Stimulated activated CD4-positive, alpha-beta T cell treated with anti-CD3 and anti-CD28 coated beads, TNF-alpha, amount 100 ng/mL, for 48 hours (primary cell): ENCODE results near the gene DNASE1.

ENCODE experiments used
- DNase-seq, 3 donors: peaks; one replicate each; pipeline ENCODE4 v3.0.0-alpha.2; 2020; ENCODE audit warnings: low read depth in 3 of 3

Gene DNASE1

DNA sequence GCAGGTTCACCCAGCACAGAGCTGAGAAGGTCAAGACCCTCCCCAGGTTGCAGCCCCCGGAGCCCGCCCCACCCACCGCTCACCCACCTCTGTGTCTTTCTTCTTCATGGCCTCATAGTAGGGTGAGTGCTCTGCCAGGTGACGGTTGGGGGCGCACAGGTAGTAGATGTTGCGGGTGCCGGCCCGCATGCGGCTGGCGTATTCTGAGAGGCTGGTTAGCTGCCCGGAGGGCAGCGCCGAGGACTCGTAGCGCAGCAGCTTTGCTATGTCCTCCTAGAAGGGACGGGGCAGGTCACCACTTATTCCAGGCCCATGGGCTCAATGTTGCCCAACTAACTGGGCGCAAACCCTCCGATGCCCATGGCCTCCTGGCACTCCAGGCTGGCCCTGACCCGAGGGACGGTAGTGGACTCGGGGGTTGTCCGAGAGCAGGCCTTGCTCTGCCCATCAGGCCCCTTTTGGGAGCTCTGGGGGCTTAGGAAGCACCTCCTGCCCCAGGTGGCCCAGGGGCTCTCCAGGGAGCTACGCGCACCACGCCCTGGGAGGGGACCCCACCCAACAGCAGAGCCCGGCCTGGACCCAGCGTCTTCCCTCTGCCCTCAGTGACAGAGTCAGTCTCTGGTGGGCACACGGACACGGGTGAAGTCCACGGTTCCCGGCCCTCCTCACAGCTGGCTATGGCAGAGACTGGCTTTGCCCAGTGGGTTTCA lies 9.9 kb downstream of the DNASE1 start:
- DNase-seq: no peak

DNA sequence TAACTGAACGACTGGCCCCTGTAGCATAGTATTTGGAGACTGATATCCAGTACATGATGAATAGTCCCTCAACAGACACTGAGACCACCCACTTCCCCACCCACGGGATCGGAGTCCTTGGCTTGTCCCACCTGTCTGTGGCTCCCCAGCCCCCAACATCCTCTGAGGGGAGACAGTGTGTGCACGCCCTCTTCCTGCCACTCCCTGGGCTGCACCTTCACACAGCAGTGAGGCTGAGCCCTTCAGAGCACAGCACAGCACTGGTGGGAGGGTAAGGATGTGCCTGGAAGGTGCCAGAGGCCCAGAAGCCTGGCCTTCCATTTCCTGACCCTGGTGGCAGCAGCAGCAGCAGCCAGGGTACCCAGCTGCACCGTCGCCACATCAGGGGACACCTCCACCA lies 11.0 kb downstream of the DNASE1 start:
- DNase-seq: no peak

DNA sequence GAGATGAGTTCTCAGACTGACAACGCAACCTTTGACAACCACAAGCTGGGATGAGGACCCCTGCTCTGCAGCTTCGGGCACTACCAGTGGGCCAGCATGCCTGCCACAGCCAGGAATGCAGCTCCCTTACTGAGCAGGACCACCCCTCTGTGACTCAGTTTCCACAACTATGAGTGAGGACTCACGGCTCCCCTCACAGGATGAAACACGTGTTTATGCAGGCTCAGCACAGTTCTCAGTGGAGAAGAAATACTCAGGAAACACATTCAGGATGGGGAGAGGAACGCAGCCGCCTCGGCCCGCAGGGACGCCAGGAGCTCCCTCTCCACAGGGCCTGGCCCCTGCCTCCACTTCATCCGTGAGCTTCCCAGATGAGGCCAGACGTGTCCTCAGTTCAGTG lies 14.1 kb downstream of the DNASE1 start:
- DNase-seq: no peak

DNA sequence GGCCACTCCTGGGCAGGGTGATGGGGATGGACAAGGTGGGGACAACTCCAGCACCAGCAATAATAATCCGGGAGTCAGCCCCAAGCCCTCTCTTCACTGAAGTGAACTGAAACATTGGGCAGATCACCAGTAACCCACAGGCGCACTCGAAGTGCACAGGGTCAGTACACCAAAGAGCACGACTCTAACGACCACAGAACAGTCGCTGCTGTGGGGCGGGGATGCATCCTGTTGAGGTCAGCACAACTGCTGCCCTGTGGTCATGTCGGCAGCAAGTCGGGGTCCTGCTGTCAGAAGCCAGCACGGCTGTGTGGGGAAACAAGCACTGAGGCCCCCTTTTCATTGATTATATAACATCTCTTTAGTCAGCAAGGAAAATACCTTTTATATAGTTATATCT lies 14.6 kb downstream of the DNASE1 start:
- no peak for DNase-seq

DNA sequence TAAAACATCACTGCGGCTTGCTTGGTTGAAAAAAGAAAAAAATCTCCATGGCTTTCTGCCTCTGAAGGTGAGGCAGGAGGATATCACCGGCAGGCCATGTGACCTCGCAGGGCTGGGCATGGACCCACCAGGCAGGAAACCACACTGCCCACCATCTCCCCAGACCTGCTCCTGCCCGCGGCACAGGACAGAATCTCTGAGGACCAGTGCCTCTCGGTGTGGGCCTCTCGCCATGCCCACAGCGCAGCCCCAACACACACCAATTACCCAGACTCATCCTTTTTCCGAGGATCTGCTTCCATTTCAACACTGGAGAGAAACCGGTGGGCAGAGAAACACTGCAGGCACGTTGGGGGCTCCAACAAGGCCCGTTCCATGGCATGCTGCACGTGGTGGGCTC lies 16.2 kb downstream of the DNASE1 start:
- DNase-seq: no peak

DNA sequence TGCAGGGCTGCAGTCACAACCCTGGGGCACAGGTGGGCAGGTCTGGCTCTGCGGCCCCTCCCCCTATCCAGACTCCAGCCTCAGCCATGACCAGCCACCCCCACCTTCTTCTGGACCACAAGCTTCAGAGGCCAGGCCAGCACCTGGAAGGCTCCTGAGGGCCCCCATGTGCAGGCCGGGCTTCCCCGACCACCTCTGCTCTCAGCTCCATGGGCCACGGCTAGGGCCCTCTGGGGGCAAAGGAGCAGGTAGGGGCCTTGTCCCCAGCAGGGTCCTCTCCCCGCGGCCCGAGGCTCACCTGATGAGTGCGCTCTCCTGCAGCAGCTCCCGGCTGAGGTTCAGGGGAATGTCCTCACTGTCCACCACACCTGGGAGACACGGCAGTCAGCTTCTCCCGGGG lies 16.9 kb downstream of the DNASE1 start:
- DNase-seq: no peak

DNA sequence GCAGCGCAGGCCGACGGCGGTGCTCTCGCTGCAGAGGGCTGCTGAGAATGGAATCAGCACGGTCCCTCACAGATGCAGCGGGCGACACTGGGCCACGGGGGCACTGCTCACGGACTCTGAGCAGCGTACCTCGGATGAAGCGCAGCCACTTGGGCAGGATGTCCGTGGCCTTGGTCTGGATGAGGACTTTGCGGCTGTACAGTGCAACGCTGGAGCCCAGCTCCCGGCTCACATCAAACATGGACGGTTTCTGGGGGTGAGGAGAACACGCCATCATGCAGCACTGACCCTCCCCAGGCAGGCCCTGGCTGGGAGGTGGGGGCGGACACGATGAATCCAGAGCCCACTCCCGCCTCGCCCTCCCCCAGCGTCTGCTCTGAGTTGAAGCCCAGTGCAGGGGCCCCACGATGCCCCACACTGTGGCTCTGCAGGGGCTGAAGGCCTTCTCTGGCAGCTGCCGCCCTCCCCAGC lies 18.1 kb downstream of the DNASE1 start:
- DNase-seq: no peak

DNA sequence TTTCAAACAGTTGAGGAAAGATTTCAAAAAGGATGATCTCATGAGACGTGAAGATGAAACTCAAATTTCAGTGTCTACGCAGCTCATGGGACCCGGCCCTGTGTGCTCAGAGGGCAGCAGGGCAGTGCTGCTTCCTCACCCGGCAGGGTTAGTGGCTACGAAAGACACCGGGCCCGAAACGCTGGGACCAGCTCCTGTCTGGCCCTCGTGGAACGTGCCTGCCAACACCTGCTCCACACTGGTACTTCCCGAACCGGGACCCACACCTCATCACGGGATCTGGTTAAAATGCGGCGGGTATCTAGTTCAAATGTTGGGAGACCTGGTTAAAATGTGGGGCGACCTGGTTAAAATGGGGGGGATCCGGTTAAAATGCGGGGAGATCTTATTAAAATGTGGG lies 18.7 kb downstream of the DNASE1 start:
- no peak for DNase-seq

DNA sequence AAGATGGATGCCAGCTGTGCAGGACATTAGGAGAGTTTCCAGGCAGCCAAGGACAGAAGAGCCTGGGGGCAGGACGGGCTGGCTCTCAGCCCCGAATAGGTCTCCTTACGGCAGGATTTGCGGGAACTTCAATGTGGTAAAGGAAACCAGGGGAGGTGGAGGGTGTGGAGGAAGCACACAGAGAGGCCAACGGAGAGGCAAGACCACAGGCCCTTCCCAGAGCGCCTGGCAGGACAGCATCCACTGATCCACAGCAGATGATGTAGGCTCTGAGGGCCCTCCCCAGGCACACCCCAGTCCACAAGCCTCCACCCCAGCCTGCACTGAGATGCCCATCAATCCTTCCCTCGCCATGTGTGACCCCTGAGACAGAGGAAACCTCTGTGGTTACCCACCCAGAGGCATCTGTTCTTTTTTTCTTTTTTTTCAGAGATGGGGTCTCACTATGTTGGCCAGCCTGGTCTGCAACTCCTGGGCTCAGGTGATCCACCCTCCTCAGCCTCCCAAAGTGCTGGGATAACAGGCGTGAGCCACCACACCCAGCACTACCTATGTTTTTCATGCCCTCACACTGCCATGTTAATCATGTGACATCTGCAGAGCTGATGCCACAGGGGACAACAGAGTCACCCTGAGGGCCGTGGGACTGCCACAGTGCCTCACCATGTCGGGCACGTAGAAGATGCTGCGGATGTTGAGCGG lies 19.3 kb downstream of the DNASE1 start:
- DNase-seq: no peak

DNA sequence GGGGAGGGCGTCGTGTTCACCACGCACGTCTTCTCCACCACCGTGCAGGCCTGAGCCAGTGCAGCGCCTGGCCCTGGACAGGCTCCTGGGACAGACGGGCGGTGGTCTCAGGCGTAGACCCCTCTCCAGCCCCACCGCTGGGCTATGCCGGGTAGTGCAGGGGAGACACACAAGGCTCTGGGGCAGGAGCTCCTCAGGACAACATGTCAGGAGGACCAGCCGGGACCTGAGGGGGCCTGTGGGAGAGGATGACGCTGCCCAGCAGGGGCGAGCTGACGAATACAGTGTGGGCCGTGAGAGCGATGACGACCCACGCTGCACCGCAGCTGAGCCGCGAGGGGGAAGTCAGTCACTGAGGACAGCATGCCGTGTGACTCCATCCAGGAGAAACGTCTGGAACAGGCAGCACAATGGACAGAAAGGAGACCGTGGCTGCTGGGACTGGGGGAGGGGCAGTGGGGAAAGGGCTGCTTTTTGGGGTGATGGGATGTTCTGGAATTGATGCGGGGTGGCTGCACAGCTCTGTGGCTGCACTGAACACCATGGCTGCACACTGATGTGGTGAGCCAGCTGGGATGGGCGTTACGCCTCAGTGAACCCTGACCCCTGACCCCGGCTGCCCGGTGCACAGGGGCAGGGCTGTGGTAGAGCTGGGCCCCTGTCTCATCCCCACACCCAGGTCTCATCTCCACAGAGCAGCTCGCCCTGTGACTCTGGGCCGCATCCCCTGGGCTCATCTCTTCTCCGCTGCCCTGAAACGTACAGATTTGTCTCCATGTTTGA lies 20.2 kb downstream of the DNASE1 start:
- no peak for DNase-seq

DNA sequence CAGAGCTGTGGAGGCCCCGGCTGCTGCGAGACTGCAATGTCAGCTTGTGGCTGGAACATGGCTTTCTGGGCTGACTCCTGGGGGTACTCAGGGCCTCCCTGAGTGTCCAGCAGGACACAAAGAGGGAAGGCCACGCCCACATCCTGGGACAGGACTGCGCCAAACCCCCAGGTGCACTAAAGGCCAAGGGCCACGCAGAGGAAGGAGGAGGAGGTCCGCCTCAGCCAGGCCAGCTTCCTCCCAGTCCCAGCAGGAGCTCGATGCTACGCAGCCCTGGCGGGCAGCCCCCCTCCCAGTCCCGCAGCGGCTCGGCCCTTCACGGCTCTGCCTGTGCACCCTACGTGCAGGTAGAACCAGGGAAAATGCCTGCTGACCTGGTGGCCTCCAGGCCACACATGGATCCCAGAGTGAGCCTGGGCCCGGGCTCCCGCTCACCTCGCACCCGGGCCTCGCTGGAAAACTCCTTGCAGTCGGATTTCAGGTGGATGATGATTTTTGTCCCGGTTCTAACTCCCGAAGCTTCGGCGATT lies 21.2 kb downstream of the DNASE1 start:
- no peak for DNase-seq

DNA sequence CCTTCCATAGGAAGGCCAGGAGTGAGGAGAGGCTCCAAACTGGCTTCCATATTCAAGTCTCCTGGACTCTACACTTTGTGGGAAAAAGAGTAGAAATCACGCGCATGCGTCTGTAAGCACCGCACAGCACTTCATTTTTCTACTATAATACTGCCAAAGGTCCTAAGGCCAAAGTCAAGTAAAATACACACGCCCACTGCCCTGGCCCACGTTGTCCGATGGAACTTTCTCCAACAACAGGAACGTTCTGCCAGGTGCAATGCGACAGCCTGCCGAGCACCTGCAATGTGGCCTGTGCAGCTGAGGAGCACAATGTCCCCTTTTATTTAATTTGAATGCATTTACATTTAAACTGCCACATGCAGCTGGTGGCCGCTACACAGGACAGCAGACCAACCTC lies 23.5 kb downstream of the DNASE1 start:
- DNase-seq: no peak

DNA sequence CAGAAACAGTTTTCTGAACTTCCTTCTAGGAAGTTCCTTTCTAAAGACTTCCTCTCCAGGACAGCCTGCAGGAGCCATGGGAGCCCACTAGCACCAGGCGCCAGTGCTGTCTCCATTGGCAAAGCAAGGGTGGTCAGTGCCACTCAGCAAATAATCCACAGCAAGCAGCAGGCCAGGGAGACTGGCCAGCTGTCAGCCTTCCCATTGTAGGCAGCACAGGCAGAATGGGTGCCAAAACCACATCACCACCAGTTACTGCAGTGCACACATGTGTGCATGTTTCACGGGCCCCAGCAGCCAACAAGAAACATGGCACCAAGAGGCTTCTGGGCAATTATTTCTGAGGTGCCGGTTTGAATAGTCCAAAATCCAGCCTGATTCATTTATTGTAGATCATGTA lies 26.7 kb downstream of the DNASE1 start:
- DNase-seq: no peak

DNA sequence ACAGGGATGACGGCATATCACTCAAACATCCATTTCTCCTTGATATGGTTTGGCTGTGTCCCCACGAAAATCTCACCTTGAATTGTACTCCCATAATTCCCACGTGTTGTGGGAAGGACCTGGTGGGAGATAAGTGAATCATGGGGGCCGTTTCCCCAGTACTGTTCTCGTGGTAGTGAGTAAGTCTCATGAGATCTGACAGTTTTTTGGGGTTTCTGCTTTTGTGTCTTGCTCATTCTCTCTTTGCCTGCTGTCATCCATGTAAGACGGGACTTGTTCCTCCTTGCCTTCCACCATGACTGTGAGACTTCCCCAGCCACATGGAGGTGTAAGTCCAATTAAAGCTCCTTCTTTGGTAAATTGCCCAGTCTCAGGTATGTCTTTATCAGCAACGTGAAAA lies 32.5 kb downstream of the DNASE1 start:
- no peak for DNase-seq

DNA sequence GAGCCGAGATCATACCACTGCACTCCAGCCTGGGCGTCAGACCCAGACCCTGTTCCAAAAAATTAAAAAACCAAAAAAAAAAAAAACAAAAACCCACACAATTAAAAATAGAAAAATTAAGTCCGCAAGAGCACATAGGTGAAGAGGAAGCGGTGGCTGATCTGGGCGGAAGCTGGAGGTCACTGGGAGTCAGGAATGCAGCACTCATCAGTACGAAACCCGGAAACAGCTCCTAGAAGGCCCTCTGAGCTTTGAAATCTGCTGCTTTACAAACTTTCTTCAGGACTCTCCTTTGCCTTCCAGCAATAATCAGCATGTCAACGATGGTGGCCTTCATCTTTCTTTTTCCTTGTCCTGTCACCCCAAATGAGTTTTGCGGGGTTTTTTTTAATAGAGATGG lies 33.3 kb downstream of the DNASE1 start:
- DNase-seq: no peak

DNA sequence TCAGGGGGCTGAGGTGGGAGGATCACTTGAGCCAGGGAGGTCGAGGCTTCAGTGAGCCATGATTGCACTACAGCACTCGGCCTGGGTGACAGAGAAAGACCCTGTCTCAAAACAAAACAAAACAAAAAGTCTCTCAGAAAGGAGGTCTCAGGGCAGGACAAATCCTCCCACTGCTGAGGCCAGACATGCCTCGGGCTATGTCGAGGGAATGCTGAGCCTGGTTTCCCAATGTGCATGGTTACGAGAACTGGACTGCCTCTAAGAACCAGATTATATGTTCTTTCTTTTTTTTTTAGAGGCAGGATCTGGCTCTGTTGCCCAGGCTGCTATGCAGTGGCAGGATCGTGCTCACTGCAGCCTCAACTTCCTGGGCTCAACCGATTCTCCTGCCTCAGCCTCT lies 35.2 kb downstream of the DNASE1 start:
- no peak for DNase-seq

DNA sequence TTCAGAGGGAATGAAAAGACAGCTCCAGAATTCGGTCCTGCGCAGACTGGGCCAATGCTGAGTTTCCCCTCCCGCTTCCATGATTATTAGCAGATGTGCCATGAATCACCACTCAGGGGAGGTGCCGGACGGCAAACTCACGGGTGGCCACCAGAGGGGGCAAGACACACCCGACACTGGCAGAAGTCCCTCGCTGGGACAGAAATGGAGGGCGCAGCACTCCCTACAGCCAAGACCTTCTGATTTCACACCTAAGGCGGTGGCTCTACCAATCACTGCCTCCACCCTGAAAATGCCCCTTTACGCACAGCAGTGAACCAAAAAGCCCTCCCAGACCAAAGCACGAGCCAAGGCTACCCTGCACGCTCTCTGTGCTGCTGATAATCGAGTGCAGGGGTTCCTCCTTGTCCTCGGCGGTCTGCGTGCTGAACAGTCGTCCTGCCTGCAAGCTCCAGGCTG lies 36.0 kb downstream of the DNASE1 start:
- DNase-seq: peak; percentile 66 to 76 (median 71)

DNA sequence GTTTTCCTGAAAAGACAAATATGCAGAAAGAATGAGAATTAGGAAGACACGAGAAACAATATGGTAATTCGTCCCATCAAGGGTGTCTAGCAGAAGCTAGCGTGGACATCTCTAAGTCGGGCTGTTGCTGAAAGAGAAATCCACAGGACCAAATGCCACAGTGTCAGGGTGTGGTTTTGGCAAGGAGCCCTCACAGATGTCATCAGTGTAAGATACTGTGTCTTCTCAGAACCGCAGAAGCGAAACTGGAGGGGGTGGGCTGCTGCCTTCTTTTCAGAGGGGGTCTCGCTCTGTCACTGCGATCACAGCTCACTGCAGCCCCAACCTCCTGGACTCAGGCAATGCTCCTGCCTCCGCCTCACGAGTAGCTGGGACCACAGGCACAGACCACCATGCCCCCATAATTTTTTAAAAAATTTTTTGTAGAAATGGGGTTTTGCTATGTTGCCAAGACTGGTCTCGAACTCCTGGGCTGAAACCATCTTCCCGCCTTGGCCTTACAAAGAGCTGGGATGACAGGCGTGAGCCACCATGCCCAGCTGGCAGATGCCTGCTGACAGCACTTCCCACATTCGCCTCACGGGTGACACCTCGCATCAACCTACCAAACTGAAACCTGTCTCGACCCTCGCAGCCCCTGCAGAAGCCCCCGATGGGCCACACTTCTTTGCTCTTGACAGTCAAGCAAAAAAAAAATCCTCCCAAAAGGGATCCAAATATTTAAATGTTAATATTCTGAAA lies 36.7 kb downstream of the DNASE1 start:
- DNase-seq: no peak

DNA sequence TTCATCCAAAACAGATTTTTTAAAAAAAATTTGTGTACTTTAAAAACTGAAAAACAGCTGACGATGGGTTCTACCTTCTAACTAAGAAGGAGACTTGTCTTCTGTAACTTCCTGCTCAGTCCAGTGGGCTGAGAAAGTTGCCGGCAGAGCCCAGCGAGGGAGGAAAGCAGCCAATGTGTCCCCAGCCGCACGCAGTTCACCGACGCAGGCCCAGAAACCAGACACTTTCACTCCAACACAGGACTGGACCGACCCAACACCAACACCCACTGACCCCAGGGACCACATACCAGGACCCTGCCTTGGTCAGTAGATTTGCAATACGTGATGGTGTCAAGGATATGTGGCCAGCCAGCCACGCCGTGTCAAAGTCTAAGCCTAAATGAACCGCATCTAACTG lies 37.3 kb downstream of the DNASE1 start:
- DNase-seq: no peak

DNA sequence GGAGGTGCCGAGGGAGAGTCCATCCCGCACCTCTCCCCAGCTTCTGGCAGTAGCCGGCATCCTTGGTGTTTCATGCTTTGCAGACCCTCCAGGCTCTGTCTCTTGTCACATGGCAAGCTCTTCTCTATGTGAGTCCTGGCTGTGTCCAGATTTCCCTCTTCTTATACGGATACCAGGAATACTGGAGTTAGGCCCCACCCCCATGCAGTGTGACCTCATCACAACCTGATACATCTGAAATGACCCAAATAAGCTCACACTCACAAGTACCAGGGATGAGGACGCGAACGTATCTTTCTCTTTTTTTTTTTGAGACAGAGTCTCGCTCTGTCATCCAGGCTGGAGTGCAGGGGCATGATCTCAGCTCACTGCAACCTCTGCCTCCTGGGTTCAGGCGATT lies 39.6 kb downstream of the DNASE1 start:
- no peak for DNase-seq

DNA sequence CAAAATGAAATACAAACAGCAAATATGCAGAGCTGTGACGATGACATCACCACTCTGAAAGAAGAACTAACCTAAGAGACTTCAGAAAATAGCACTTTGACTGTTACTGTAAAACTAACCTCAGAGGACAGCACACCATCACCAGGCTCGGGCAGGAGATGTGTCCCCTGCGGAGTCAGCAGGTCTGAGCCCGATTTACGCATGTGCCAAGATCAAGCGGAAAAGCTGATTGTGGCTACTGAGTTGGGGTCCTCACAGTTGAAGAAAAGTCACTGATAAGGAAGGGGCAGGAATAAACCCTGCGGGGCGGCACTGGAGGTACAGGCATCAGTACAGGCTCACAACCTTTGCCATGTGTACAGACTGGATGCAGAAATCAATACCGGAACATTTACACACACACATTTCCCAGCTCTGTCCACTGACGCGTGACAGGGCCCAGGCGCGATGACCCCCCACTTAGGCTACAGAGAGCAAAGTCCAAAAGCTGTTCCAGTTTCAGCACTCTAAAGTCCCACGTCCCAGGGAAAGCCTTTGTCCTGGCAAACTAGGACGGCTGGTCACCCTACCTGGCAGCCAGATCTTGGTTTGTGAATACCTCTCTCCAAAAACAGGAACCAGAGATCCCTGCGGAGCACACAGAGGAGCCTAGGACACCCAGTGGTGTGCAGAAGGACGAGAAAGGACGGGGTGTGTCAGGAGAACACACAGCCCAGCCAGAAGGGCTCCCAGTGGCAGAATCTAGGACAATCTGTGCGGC lies 41.3 kb downstream of the DNASE1 start:
- DNase-seq: no peak
